ENCODE data around the gene ZDHHC6.

DNA sequence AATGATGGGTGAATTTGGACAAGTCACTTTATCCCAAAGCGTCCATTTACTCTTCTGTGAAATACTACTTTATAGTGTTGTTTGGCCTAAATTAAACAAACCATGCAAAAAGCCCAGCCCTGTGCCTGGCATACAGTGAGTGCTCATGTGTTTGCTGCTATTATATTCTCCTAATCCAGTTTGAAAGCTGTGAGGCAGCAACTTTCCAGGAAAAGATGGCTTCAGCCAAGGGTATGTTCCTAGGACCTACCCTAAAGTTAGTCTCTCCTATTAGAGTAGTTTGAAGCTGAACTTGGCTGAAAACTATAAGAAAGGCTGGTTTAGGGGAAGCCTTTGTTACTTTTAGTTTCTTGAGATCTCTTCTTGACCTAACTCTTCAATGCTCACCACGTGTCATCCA, 52.9 kb downstream of the ZDHHC6 start:
- TF ChIP-seq CTCF (IDR thresholded peaks at IDR 0.05) (no peak), POLR2A (IDR thresholded peaks at IDR 0.05) (no peak)
